ENCODE results near the gene SAXO2.
"Not testable (repeated sequence)": the region's sequence is repeated elsewhere in the genome, so short reads cannot be mapped to it uniquely, and the experiment has no call there.

Gene SAXO2

GRCh38 chr15:82286475-82286874 lies 23.9 kb downstream of the SAXO2 start:
- not testable (repeated sequence) for DNase-seq

- not testable (repeated sequence) for DNase-seq
Observed at GRCh38 chr15:82288202-82288601, 25.6 kb downstream of the SAXO2 start.

- DNase-seq = no peak
Observed at GRCh38 chr15:82292271-82292670, 29.7 kb downstream of the SAXO2 start.

- DNase-seq = no peak
Observed at GRCh38 chr15:82294061-82294690, 31.6 kb downstream of the SAXO2 start.

- no peak for DNase-seq
Observed at GRCh38 chr15:82297546-82297945, 34.9 kb downstream of the SAXO2 start.

GRCh38 chr15:82298032-82298431 lies 35.4 kb downstream of the SAXO2 start:
- no peak for DNase-seq

GRCh38 chr15:82298520-82298919 lies 35.9 kb downstream of the SAXO2 start:
- peak in 28 of 56 donors; percentile 11 to 74 (median 38) for DNase-seq

GRCh38 chr15:82299511-82299914 lies 36.9 kb downstream of the SAXO2 start:
- not testable (repeated sequence) for DNase-seq

- not testable (repeated sequence) for DNase-seq
Observed at GRCh38 chr15:82300326-82300725, 37.7 kb downstream of the SAXO2 start.

- DNase-seq = no peak
Observed at GRCh38 chr15:82300883-82301282, 38.3 kb downstream of the SAXO2 start.

- no peak for DNase-seq
Observed at GRCh38 chr15:82301296-82302016, 38.8 kb downstream of the SAXO2 start.

GRCh38 chr15:82303956-82304777 lies 41.5 kb downstream of the SAXO2 start:
- DNase-seq = no peak

- DNase-seq = peak in 11 of 56 donors; percentile 5 to 45 (median 27)
Observed at GRCh38 chr15:82304778-82305090, 42.1 kb downstream of the SAXO2 start.

- DNase-seq = no peak
Observed at GRCh38 chr15:82305621-82306048, 43.0 kb downstream of the SAXO2 start.

- DNase-seq = no peak
Observed at GRCh38 chr15:82306791-82307713, 44.4 kb downstream of the SAXO2 start.

- no peak for DNase-seq
Observed at GRCh38 chr15:82307714-82308081, 45.1 kb downstream of the SAXO2 start.

GRCh38 chr15:82309802-82310201 lies 47.2 kb downstream of the SAXO2 start:
- DNase-seq = no peak

- not testable (repeated sequence) for DNase-seq
Observed at GRCh38 chr15:82311321-82311720, 48.7 kb downstream of the SAXO2 start.

GRCh38 chr15:82312586-82313349 lies 50.1 kb downstream of the SAXO2 start:
- no peak for DNase-seq

GRCh38 chr15:82313446-82313845 lies 50.8 kb downstream of the SAXO2 start:
- DNase-seq = no peak
